H9 (cell line): ENCODE data around the gene CNNM3. TPM values are rescaled to one million over a fixed set of nuclear protein-coding genes. Genes with fewer than 3 reads are reported as not detected.
A peak's percentile ranks its signal among the peaks of the same experiment; 100 is the strongest.

Experiments
- DNase-seq: peaks from one replicate; pipeline ENCODE4 v3.0.0-alpha.2; 2017
- H2AFZ ChIP-seq: one replicate; pipeline ENCODE4 v1.6.1; 2013; ENCODE audit warnings: mild to moderate bottlenecking, low read length, control low read depth, moderate library complexity
- H2AK5ac ChIP-seq: 2 replicates; pipeline ENCODE4 v1.6.1; 2013; ENCODE audit warnings: low read length, control low read depth, mixed read lengths; ENCODE audit not compliant: insufficient read length
- H2BK120ac ChIP-seq: one replicate; pipeline ENCODE4 v1.6.1; 2013; ENCODE audit warnings: low read depth, mild to moderate bottlenecking, low read length, control low read depth, inconsistent platforms; ENCODE audit not compliant: poor library complexity, severe bottlenecking
- H2BK12ac ChIP-seq: 2 replicates; pipeline ENCODE4 v1.6.1; 2013; ENCODE audit warnings: low read length, control low read depth, mixed read lengths, low read depth; ENCODE audit not compliant: insufficient read length
- H2BK15ac ChIP-seq: 2 replicates; pipeline ENCODE4 v1.6.1; 2013; ENCODE audit warnings: low read depth, low read length, control low read depth
- H2BK20ac ChIP-seq: one replicate; pipeline ENCODE4 v1.6.1; 2013; ENCODE audit warnings: low read depth, mild to moderate bottlenecking, low read length, control low read depth, inconsistent platforms; ENCODE audit not compliant: poor library complexity, severe bottlenecking
- H2BK5ac ChIP-seq: 2 replicates; pipeline ENCODE4 v1.6.1; 2013; ENCODE audit warnings: low read length, control low read depth, mixed read lengths; ENCODE audit not compliant: insufficient read length
- H3K14ac ChIP-seq: 2 replicates; pipeline ENCODE4 v1.6.1; 2013; ENCODE audit warnings: low read length, control low read depth; ENCODE audit not compliant: insufficient read depth
- H3K18ac ChIP-seq: 2 replicates; pipeline ENCODE4 v1.6.1; 2013; ENCODE audit warnings: low read depth, mild to moderate bottlenecking, mixed read lengths, low read length, control low read depth; ENCODE audit not compliant: insufficient read length
- H3K23ac ChIP-seq: 2 replicates; pipeline ENCODE4 v1.6.1; 2013; ENCODE audit warnings: low read length, control low read depth, mixed read lengths, low read depth; ENCODE audit not compliant: insufficient read length
- H3K23me2 ChIP-seq: 2 replicates; pipeline ENCODE4 v1.6.1; 2013; ENCODE audit warnings: low read depth, mild to moderate bottlenecking, mixed read lengths, low read length, control low read depth; ENCODE audit not compliant: insufficient read length, poor library complexity, severe bottlenecking
- H3K27ac ChIP-seq: 2 replicates; pipeline ENCODE4 v1.5.1; 2013; ENCODE audit warnings: low read length, control low read depth, mixed read lengths, low read depth; ENCODE audit not compliant: insufficient read length
- H3K27me3 ChIP-seq: 2 replicates; pipeline ENCODE4 v1.6.1; 2013; ENCODE audit warnings: low read length, control low read depth, inconsistent platforms; ENCODE audit not compliant: insufficient read depth
- H3K4ac ChIP-seq: 2 replicates; pipeline ENCODE4 v1.6.1; 2013; ENCODE audit warnings: low read depth, mild to moderate bottlenecking, control low read depth, inconsistent platforms, low read length, moderate library complexity
- H3K4me1 ChIP-seq: 2 replicates; pipeline ENCODE4 v1.6.1; 2013; ENCODE audit warnings: low read length, control low read depth, inconsistent platforms; ENCODE audit not compliant: insufficient read depth
- H3K4me2 ChIP-seq: 2 replicates; pipeline ENCODE4 v1.6.1; 2013; ENCODE audit warnings: low read length, control low read depth, mixed read lengths; ENCODE audit not compliant: insufficient read length, insufficient read depth
- H3K56ac ChIP-seq: 2 replicates; pipeline ENCODE4 v1.6.1; 2013; ENCODE audit warnings: low read depth, mild to moderate bottlenecking, mixed read lengths, low read length, control low read depth; ENCODE audit not compliant: insufficient read length
- H3K79me1 ChIP-seq: 2 replicates; pipeline ENCODE4 v1.6.1; 2013; ENCODE audit warnings: low read depth, mild to moderate bottlenecking, moderate library complexity, low read length, control low read depth, inconsistent platforms; ENCODE audit not compliant: insufficient read depth, poor library complexity, severe bottlenecking
- H3K79me2 ChIP-seq: 2 replicates; pipeline ENCODE4 v1.6.1; 2013; ENCODE audit warnings: low read length, control low read depth, inconsistent platforms; ENCODE audit not compliant: insufficient read depth
- H3K9ac ChIP-seq: 2 replicates; pipeline ENCODE4 v1.6.1; 2013; ENCODE audit warnings: low read length, control low read depth, mixed read lengths; ENCODE audit not compliant: insufficient read length; ENCODE audit errors: extremely low read depth
- H3K9me3 ChIP-seq: one replicate; pipeline ENCODE4 v1.6.1; 2013; ENCODE audit warnings: low read depth, low read length, inconsistent platforms; ENCODE audit not compliant: control insufficient read depth
- H3T11ph ChIP-seq: one replicate; pipeline ENCODE4 v1.6.1; 2013; ENCODE audit warnings: mild to moderate bottlenecking, low read length, control low read depth, inconsistent platforms
- H4K20me1 ChIP-seq: one replicate; pipeline ENCODE4 v1.6.1; 2013; ENCODE audit not compliant: control insufficient read depth, insufficient read length, insufficient read depth
- H4K5ac ChIP-seq: 2 replicates; pipeline ENCODE4 v1.6.1; 2013; ENCODE audit warnings: low read depth, mild to moderate bottlenecking, mixed read lengths, low read length, control low read depth; ENCODE audit not compliant: insufficient read length
- H4K8ac ChIP-seq: replicated peaks from 2 replicates; pipeline ENCODE4 v1.6.1; 2013; ENCODE audit warnings: low read length, control low read depth, mixed read lengths, low read depth; ENCODE audit not compliant: insufficient read length
- H4K91ac ChIP-seq: 2 replicates; pipeline ENCODE4 v1.6.1; 2013; ENCODE audit warnings: low read depth, mild to moderate bottlenecking, moderate library complexity, mixed read lengths, low read length, control low read depth; ENCODE audit not compliant: insufficient read length
- H3K27ac Mint-ChIP-seq, 3 experiments: 2 replicates in 2 of 3; 3 replicates in 1 of 3; pipeline ENCODE4 v1.8.0; 2020 to 2021; ENCODE audit warnings: mixed read lengths in 3 of 3, mild to moderate bottlenecking in 1 of 3, moderate library complexity in 1 of 3
- H3K27me3 Mint-ChIP-seq: 2 replicates; pipeline ENCODE4 v1.8.0; 2021; ENCODE audit warnings: low read depth, mild to moderate bottlenecking, moderate library complexity, mixed read lengths
- H3K36me3 Mint-ChIP-seq, 3 experiments: 2 replicates in 2 of 3; 3 replicates in 1 of 3; pipeline ENCODE4 v1.8.0; 2020 to 2021; ENCODE audit warnings: low read depth in 3 of 3, mixed read lengths in 3 of 3; ENCODE audit not compliant: insufficient read depth in 1 of 3
- H3K4me1 Mint-ChIP-seq, 2 experiments: 2 replicates each; pipeline ENCODE4 v1.8.0; 2020; ENCODE audit warnings: mixed read lengths in 2 of 2
- H3K4me3 Mint-ChIP-seq, 2 experiments: 2 replicates in 1 of 2; 3 replicates in 1 of 2; pipeline ENCODE4 v1.8.0; 2020 to 2021; ENCODE audit warnings: mild to moderate bottlenecking in 2 of 2, mixed read lengths in 2 of 2, moderate library complexity in 1 of 2
- H3K9me3 Mint-ChIP-seq, 2 experiments: 2 replicates in 1 of 2; 3 replicates in 1 of 2; pipeline ENCODE4 v1.8.0; 2020; ENCODE audit warnings: mild to moderate bottlenecking in 2 of 2, mixed read lengths in 2 of 2, moderate library complexity in 1 of 2
- CTCF ChIP-seq: fragments of 200-600 bp; sonication (generic); conservative IDR thresholded peaks from 3 replicates; pipeline ENCODE4 v1.8.0; 2021; ENCODE audit warnings: antibody characterized with exemption, mild to moderate bottlenecking
- WGBS: extraction: QIAGEN DNeasy Blood & Tissue Kit; methylation state at CpG from one replicate; pipeline ENCODE4 v1.1.7; 2013; ENCODE audit warnings: missing lambda C conversion rate, low lambda C conversion rate, mixed read lengths; ENCODE audit not compliant: insufficient read length; ENCODE audit errors: extremely low coverage; 5-methylcytosine and 5-hydroxymethylcytosine counted together
- total RNA-seq: library from RNA; stranded (reverse); gene quantifications from 2 replicates; pipeline ENCODE4 v1.2.1, GENCODE V29; 2021

CNNM3 gene
- total RNA-seq, 1 experiment from 2014 or later, result 25.0 TPM

- no peak overlapping the region for H3K14ac ChIP-seq
- no peak overlapping the region for H3K56ac ChIP-seq
- no peak overlapping the region for H3K18ac ChIP-seq
- H3K23ac ChIP-seq, result no peak overlapping the region
- H2BK5ac ChIP-seq, result no peak overlapping the region
- H3K4me1 ChIP-seq, result peaks cover 3% of the 10 kb centered on the region; the same call in 1 of the 2 replicates
- no peak overlapping the region for H2BK20ac ChIP-seq
- no peak overlapping the region for H3K4ac ChIP-seq
- Mint-ChIP-seq H3K36me3 (peaks cover 16 to 45% (median 39%) of the 10 kb centered on the region in 3 experiments), H3K9me3 (no peaks in the 10 kb centered on the region; a peak in 1 of 5 replicates), H3K4me3 (peak overlapping the region; percentile 78 to 88), H3K27me3 (peaks cover 1% of the 10 kb centered on the region; the same call in 1 of the 2 replicates), H3K4me1 (peaks cover 46 to 49% of the 10 kb centered on the region in 2 experiments), H3K27ac (peak overlapping the region in 2 of 3 experiments; percentile 10 to 31; a peak in 1 of 7 replicates)
- peaks cover 5% of the 10 kb centered on the region for H3K79me1 ChIP-seq
- H4K5ac ChIP-seq, result no peak overlapping the region
- H3K23me2 ChIP-seq, result peaks cover 7% of the 10 kb centered on the region
- no peak overlapping the region for H4K91ac ChIP-seq
- H2BK120ac ChIP-seq, result no peak overlapping the region
- no peak overlapping the region for H3K9ac ChIP-seq
- peaks cover 5% of the 10 kb centered on the region; the same call in 1 of the 2 replicates for H3K79me2 ChIP-seq
- no peak overlapping the region for H2AK5ac ChIP-seq
- H2AFZ ChIP-seq, result no peak overlapping the region
- no peak overlapping the region for H3K27ac ChIP-seq
- no peak overlapping the region for H3K4me2 ChIP-seq
- no peak overlapping the region for H4K8ac ChIP-seq
- no peak overlapping the region for H2BK15ac ChIP-seq
- WGBS, result no CpG with 5 or more reads among the region's 10 CpGs
- no peaks in the 10 kb centered on the region for H3K27me3 ChIP-seq
- H2BK12ac ChIP-seq, result no peak overlapping the region
- no peak for TF ChIP-seq CTCF
- H3T11ph ChIP-seq, result no peak overlapping the region
- H4K20me1 ChIP-seq, result peaks cover 2% of the 10 kb centered on the region
- peak; percentile 47 for DNase-seq
- no peaks in the 10 kb centered on the region for H3K9me3 ChIP-seq
Measured at GRCh38 chr2:96819128-96819875, 3.2 kb downstream of the CNNM3 start.
